HEK293T (cell line): ENCODE measurements around the gene AQP2.

Experiments used
- CTCF ChIA-PET: fragments of 350-600 bp; formaldehyde crosslinking; extraction: SDS; loops from one replicate; lab custom pipeline; 2021; ENCODE audit warnings: antibody characterized with exemption, inconsistent platforms; lab: Yijun Ruan, JAX
- POLR2A ChIA-PET: fragments of 350-600 bp; formaldehyde crosslinking; extraction: SDS; loops from one replicate; lab custom pipeline; 2020; ENCODE audit warnings: antibody characterized with exemption, inconsistent platforms; lab: Yijun Ruan, JAX
- DNase-seq: peaks from one replicate; pipeline ENCODE4 v3.0.0; 2012; ENCODE audit warnings: mixed read lengths; ENCODE audit errors: extremely low spot score
- ARNT ChIP-seq: fragments of 450-650 bp; IDR thresholded peaks from 2 replicates; pipeline ENCODE4 v1.6.1; 2017; ENCODE audit warnings: mild to moderate bottlenecking
- BHLHE40 ChIP-seq: fragments of 450-650 bp; IDR thresholded peaks from 2 replicates; pipeline ENCODE4 v1.6.1; 2016; ENCODE audit warnings: mild to moderate bottlenecking, moderate library complexity, borderline replicate concordance
- CTBP1 ChIP-seq: fragments of 450-650 bp; IDR thresholded peaks from 2 replicates; pipeline ENCODE4 v1.6.1; 2016; ENCODE audit warnings: borderline replicate concordance
- ELF4 ChIP-seq: fragments of 450-650 bp; IDR thresholded peaks from 2 replicates; pipeline ENCODE4 v1.6.1; 2017; ENCODE audit warnings: antibody characterized with exemption
- FOXA1 ChIP-seq: fragments of 450-650 bp; IDR thresholded peaks from 2 replicates; pipeline ENCODE4 v1.6.1; 2016; ENCODE audit warnings: mild to moderate bottlenecking
- FOXK2 ChIP-seq: fragments of 450-650 bp; IDR thresholded peaks from 2 replicates; pipeline ENCODE4 v1.6.1; 2016; ENCODE audit warnings: mild to moderate bottlenecking
- FOXM1 ChIP-seq: fragments of 450-650 bp; IDR thresholded peaks from 2 replicates; pipeline ENCODE4 v1.6.1; 2017; ENCODE audit warnings: mild to moderate bottlenecking, borderline replicate concordance
- HDGF ChIP-seq: fragments of 450-650 bp; IDR thresholded peaks from 2 replicates; pipeline ENCODE4 v1.6.1; 2017; ENCODE audit warnings: antibody characterized with exemption, borderline replicate concordance
- L3MBTL2 ChIP-seq: fragments of 450-650 bp; conservative IDR thresholded peaks from 2 replicates; pipeline ENCODE4 v1.6.1; 2016; ENCODE audit warnings: mild to moderate bottlenecking
- LEF1 ChIP-seq: fragments of 450-650 bp; IDR thresholded peaks from 2 replicates; pipeline ENCODE4 v1.6.1; 2017; ENCODE audit warnings: mild to moderate bottlenecking, borderline replicate concordance
- NFRKB ChIP-seq: fragments of 450-650 bp; IDR thresholded peaks from 2 replicates; pipeline ENCODE4 v1.6.1; 2016; ENCODE audit warnings: mild to moderate bottlenecking, moderate library complexity
- SP1 ChIP-seq: fragments of 450-650 bp; IDR thresholded peaks from 2 replicates; pipeline ENCODE4 v1.6.1; 2017
- SUZ12 ChIP-seq: fragments of 450-650 bp; IDR thresholded peaks from 2 replicates; pipeline ENCODE4 v1.6.1; 2016; ENCODE audit warnings: mild to moderate bottlenecking
- TARDBP ChIP-seq: fragments of 450-650 bp; IDR thresholded peaks from 2 replicates; pipeline ENCODE4 v1.6.1; 2016
- ZNF384 ChIP-seq: fragments of 450-650 bp; IDR thresholded peaks from 2 replicates; pipeline ENCODE4 v1.6.1; 2016
- TF ChIP-seq, protein P1 (sequence below): fragments of 450-650 bp; IDR thresholded peaks from 2 replicates; pipeline ENCODE4 v1.6.1; 2016

The AQP2 gene, protein sequence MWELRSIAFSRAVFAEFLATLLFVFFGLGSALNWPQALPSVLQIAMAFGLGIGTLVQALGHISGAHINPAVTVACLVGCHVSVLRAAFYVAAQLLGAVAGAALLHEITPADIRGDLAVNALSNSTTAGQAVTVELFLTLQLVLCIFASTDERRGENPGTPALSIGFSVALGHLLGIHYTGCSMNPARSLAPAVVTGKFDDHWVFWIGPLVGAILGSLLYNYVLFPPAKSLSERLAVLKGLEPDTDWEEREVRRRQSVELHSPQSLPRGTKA

DNA sequence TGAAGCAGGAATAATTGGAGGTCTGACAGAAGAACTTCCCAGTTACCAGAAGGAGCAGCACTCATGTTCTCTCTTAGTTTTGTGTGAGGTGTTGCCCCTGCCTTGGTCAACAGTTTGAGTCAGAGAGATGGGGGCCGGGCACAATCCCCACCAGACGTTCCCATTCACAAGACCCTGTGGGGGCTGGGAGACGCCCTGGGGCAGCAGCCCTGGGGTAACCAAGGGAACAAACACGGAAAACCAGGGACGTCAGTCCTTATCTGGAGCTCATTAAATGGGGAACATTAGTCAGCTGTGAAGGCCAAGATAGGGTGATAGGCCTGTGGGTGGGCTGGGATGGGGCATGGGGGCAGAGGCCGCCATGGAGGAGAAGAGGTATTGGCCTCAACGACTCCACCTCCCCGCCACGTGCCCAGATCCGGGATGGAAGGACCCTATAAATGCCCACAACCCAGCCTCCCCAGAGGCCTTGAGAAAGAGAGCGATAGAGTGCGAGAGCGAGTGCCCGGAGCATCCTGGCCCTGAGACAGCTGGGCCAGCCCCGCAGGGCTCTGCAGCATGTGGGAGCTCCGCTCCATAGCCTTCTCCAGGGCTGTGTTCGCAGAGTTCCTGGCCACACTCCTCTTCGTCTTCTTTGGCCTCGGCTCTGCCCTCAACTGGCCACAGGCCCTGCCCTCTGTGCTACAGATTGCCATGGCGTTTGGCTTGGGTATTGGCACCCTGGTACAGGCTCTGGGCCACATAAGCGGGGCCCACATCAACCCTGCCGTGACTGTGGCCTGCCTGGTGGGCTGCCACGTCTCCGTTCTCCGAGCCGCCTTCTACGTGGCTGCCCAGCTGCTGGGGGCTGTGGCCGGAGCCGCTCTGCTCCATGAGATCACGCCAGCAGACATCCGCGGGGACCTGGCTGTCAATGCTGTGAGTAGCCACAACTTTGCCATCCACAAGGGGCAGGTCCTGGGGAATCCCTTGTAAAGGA, at the start of gene AQP2:
Gene AQP2 (plus strand): TSS at position 465 of the 979 bp plus-strand sequence. CDS start 94 bp downstream, at position 559.
- ChIA-PET CTCF (interaction anchor here (1.0 to 1.4 kb wide), 2 partner anchors 16 to 88 kb away, joined by 3 to 4 read pairs; no protein-coding TSS in a partner anchor), POLR2A (interaction anchor here (1.0 kb wide), 1 partner anchor 9 kb away, joined by 3 read pairs; no protein-coding TSS in a partner anchor)
- TF ChIP-seq TARDBP (no peak), L3MBTL2 (no peak), NFRKB (no peak), FOXM1 (no peak), ZNF384 (no peak), HDGF (no peak), BHLHE40 (no peak), LEF1 (no peak), CTBP1 (no peak)
- DNase-seq, result no peak

DNA sequence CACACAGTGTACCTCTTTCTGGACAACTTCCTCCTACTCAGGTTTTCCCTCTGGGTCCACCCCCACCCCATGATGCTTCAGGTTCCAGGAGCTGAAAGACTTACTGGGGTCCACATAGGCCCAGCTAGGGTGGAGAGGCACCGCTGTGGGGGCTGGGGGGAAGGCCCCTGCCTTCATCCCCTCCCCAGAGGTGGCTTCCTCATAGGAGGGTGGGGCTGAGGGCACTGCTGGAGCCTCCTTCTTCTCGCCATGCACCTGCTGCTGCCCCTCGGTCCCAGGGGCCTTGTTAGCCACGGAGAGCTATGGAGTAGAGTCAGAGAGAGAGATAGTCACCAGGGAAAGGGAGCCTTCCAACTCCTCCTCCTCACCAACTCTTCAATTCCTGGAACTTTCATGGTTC, 49.5 kb upstream of the AQP2 start:
- no peak for DNase-seq
- CTCF ChIA-PET, result no interaction called here
- POLR2A ChIA-PET, result no interaction called here
- TF ChIP-seq TARDBP, result no peak
- no peak for TF ChIP-seq ZNF384
- TF ChIP-seq, protein P1, sequence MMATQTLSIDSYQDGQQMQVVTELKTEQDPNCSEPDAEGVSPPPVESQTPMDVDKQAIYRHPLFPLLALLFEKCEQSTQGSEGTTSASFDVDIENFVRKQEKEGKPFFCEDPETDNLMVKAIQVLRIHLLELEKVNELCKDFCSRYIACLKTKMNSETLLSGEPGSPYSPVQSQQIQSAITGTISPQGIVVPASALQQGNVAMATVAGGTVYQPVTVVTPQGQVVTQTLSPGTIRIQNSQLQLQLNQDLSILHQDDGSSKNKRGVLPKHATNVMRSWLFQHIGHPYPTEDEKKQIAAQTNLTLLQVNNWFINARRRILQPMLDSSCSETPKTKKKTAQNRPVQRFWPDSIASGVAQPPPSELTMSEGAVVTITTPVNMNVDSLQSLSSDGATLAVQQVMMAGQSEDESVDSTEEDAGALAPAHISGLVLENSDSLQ, result no peak
- TF ChIP-seq SP1, result no peak
- TF ChIP-seq FOXK2, result no peak
- no peak for TF ChIP-seq FOXM1
- TF ChIP-seq ARNT, result no peak
- no peak for TF ChIP-seq NFRKB
- TF ChIP-seq FOXA1, result no peak
- no peak for TF ChIP-seq SUZ12
- no peak for TF ChIP-seq CTBP1
- no peak for TF ChIP-seq L3MBTL2
- no peak for TF ChIP-seq HDGF
- no peak for TF ChIP-seq ELF4
- no peak for TF ChIP-seq BHLHE40

DNA sequence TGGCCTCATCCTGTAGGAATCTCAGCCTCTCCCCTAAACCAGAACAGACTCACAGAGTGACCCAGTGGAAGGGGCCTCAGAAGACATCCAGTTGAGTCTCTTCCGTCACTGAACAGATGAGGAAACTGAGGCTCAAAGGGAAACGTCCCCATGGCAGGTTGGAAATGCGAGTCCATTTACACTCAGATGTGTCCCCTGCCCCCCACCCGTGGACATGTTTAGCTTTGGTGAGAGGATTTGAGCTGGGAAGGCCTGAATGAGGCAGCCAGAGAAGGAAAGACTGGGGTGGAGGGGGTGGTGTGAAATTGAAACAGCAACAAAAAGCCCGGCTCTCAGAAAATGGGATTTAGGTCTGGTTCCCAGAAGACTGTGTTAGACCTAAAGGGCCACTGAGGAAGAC, 48.6 kb upstream of the AQP2 start:
- TF ChIP-seq SUZ12 (no peak), L3MBTL2 (no peak), FOXA1 (no peak), ZNF384 (no peak), BHLHE40 (no peak), HDGF (no peak), FOXK2 (no peak), ELF4 (no peak), TARDBP (no peak), LEF1 (no peak), CTBP1 (no peak), FOXM1 (no peak), SP1 (no peak), ARNT (no peak), NFRKB (no peak)
- TF ChIP-seq, protein P1, result no peak
- CTCF ChIA-PET, result no interaction called here
- DNase-seq, result no peak
- POLR2A ChIA-PET, result no interaction called here

DNA sequence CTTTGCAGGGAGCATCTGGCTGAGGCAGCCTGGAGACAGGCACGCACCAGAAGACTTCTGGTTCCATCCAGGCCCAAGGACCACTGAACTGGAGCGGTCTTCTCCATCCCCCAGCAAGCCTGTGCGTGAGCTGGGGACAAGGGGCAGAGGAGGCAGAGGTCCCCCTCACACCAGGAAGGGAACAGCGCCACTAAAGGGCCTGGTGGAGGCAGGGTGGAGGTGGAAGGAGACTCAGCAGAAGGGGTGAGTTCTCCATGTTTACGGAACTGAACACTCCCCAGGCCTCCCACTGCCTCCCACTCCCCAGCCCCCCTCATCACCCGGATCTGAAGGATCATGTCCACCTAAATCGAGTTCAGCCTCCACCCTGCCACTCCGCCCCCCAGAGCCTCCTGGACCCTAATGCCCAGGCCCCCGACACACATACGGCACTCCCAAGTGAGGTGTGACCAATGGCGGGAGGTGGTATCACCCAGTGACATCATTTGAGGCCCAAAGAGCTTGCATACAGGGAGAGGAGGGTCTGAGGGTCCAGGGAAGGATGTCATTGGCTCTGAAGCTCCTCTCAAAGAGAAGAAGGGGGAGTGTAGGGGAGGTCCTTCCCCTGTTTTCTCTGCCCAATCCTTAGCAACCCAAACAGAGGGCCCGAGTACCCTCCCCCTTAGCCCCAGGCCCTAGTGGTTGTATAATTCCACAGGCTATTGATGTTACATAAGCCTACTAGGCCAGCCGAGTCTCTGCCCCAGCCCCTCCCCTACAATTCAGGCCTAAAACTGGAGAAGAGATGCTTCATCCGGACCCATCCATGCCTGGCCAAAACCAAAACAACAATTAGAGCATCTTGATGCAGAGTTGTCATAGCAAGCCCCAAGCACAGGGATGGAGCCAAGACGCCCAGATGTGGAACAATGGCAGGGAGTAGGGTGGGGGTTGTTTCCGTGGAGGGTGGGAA, 47.9 kb upstream of the AQP2 start:
- CTCF ChIA-PET, result interaction anchor here (0.7 kb wide), 1 partner anchor 91 kb away, joined by 6 read pairs; no protein-coding TSS in a partner anchor
- POLR2A ChIA-PET, result no interaction called here
- no peak for DNase-seq
- TF ChIP-seq FOXM1, result no peak
- TF ChIP-seq SP1, result no peak
- no peak for TF ChIP-seq NFRKB
- TF ChIP-seq LEF1, result no peak
- no peak for TF ChIP-seq HDGF
- no peak for TF ChIP-seq ELF4
- no peak for TF ChIP-seq FOXA1
- TF ChIP-seq SUZ12, result no peak
- TF ChIP-seq ZNF384, result no peak
- no peak for TF ChIP-seq L3MBTL2
- no peak for TF ChIP-seq CTBP1
- TF ChIP-seq ARNT, result no peak
- TF ChIP-seq, protein P1, result no peak
- no peak for TF ChIP-seq FOXK2
- no peak for TF ChIP-seq TARDBP
